ENCODE data around the gene CD44.

The CD44 gene

DNA sequence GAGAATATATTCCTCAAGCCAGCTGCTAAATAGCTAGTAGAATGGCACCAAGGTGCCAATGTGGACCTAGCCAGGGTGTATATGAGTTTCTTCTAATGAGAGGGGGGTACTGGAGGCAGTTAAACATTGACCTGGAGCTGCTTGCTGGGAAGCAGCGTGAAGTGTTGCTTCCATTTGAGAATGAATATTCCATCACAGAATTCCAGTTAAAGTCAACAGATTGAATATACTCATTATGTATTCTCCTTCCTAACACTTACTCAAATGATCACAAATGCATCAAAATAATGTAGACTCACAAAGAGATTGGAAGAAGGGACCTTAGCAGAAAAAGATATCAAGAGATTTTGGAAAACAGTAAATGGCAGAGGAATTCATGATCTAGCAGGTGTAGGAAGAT, 102.1 kb downstream of the CD44 start:
- Histone ChIP-seq H3K27me3 (replicated peaks; ENCODE audit: control insufficient read depth, insufficient read depth, low read length) (no peaks in the 10 kb centered on the region), H3K4me3 (replicated peaks; ENCODE audit: low read depth, low read length) (no peak overlapping the region), H3K36me3 (ENCODE audit: control insufficient read depth, insufficient read depth, low read length) (no peaks in the 10 kb centered on the region)
- TF ChIP-seq, protein P1, sequence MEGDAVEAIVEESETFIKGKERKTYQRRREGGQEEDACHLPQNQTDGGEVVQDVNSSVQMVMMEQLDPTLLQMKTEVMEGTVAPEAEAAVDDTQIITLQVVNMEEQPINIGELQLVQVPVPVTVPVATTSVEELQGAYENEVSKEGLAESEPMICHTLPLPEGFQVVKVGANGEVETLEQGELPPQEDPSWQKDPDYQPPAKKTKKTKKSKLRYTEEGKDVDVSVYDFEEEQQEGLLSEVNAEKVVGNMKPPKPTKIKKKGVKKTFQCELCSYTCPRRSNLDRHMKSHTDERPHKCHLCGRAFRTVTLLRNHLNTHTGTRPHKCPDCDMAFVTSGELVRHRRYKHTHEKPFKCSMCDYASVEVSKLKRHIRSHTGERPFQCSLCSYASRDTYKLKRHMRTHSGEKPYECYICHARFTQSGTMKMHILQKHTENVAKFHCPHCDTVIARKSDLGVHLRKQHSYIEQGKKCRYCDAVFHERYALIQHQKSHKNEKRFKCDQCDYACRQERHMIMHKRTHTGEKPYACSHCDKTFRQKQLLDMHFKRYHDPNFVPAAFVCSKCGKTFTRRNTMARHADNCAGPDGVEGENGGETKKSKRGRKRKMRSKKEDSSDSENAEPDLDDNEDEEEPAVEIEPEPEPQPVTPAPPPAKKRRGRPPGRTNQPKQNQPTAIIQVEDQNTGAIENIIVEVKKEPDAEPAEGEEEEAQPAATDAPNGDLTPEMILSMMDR (IDR thresholded peaks at IDR 0.05; ENCODE audit: insufficient read depth, low read length, poor library complexity, severe bottlenecking), result no peak
- no peak for DNase-seq (ENCODE audit: extremely low read depth, insufficient read length)

DNA sequence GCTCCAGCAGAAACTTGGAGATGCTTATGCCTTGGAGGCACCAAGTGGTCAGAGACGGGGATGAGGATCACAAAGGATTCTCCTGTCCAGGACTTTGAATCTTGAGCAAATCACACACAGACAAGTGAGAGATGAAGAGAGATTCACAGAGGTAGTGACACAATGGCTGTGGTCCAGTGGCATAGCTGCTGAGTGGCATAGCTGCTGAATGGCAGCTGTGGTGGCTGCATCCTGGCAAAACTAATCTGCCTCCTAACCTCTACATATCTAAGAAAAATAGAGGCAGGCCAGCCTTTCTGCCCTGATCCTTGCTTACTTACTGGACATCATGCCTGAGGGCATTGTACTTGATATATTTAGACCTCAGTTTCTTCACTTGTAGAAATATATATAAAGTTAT, 102.6 kb downstream of the CD44 start:
- TF ChIP-seq, protein P1 (IDR thresholded peaks at IDR 0.05; ENCODE audit: insufficient read depth, low read length, poor library complexity, severe bottlenecking), result no peak
- Histone ChIP-seq H3K36me3 (ENCODE audit: control insufficient read depth, insufficient read depth, low read length) (no peaks in the 10 kb centered on the region), H3K27me3 (replicated peaks; ENCODE audit: control insufficient read depth, insufficient read depth, low read length) (no peaks in the 10 kb centered on the region), H3K4me3 (replicated peaks; ENCODE audit: low read depth, low read length) (no peak overlapping the region)
- DNase-seq (ENCODE audit: extremely low read depth, insufficient read length), result no peak

DNA sequence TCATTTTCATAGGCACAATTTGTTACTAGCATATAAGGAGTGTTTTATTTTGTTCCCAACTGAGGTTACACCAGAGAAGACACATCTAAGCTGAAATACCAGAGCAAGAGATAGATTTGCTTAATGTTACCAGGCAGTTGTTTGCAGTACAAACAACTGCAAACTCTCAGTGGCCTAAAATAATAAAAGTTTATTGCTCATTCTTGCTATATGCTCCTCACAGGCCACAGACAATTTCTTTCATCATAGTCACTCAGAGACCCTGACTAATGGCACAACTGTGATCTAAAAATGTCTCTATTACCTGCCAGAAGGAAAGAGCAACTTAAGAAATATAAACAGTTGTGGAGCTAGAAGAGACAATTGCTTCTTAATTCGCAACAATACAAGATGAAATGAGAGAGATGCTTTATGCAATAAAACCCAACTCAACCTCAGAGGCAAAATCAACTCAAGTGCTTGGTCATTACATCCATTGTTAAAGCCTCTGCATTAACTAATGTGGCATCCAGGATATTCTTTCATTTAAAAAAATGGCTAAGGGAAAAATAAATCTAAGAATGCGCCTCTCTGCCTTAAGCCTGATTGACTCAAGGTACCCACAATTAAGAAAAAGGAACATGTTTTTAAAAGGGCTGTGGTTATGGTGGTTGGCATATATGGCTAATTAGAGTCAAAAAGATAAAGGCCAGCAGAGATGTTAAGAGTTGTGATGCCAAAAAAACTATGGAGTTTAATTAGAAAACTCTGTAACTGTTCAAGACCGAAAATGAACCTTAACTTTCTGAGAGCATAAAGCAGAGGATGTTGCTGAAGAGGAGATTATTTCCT, 103.7 kb downstream of the CD44 start:
- Histone ChIP-seq H3K36me3 (ENCODE audit: control insufficient read depth, insufficient read depth, low read length) (no peaks in the 10 kb centered on the region), H3K27me3 (replicated peaks; ENCODE audit: control insufficient read depth, insufficient read depth, low read length) (no peaks in the 10 kb centered on the region), H3K4me3 (replicated peaks; ENCODE audit: low read depth, low read length) (no peak overlapping the region)
- TF ChIP-seq, protein P1 (IDR thresholded peaks at IDR 0.05; ENCODE audit: insufficient read depth, low read length, poor library complexity, severe bottlenecking), result no peak
- DNase-seq (ENCODE audit: extremely low read depth, insufficient read length), result no peak

DNA sequence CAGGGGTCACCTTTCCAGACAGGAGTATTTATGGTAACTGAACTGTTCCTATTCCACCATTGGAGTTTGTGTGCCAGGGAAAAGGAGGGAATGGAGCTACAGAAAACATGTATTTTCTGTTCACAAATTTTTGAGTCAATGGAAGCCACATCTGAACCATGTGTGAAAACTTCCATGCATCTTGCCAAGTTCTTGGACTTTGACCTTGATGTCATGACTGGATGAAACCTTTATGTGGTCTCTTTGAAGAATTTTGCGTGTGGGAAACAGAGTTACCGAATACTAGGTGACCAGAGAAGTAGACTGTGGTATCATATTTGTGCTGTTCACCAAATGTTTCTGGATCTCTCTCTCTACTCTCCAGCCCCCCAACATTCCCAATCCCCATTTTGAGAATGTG, 104.8 kb downstream of the CD44 start:
- H3K36me3 ChIP-seq (ENCODE audit: control insufficient read depth, insufficient read depth, low read length), result no peaks in the 10 kb centered on the region
- no peak for DNase-seq (ENCODE audit: extremely low read depth, insufficient read length)
- no peak overlapping the region for H3K4me3 ChIP-seq (replicated peaks; ENCODE audit: low read depth, low read length)
- H3K27me3 ChIP-seq (replicated peaks; ENCODE audit: control insufficient read depth, insufficient read depth, low read length), result no peaks in the 10 kb centered on the region
- TF ChIP-seq, protein P1 (IDR thresholded peaks at IDR 0.05; ENCODE audit: insufficient read depth, low read length, poor library complexity, severe bottlenecking), result no peak

DNA sequence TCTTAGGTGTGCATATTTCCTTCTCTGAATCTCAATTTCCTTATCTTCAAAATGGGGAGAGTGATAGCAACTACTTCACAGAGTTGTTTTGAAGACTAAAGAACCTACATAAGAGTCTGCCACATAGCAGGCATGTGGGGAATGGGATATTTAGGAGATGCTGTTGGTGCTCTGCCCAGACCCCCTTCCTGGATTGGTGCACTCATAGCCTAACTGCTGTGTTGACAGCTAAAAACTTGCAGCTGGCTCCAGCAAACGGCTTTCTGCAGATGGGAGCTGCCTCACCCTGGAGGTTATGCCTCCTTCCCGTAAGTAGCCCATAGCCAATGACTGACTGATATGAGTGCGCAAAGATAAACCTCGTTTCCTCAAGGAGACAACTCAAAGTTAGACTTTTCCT, 106.1 kb downstream of the CD44 start:
- DNase-seq (ENCODE audit: extremely low read depth, insufficient read length), result no peak

More for the DNA sequence above, 106.1 kb downstream of the CD44 start:
- no peaks in the 10 kb centered on the region for H3K36me3 ChIP-seq (ENCODE audit: control insufficient read depth, insufficient read depth, low read length)
- H3K4me3 ChIP-seq (replicated peaks; ENCODE audit: low read depth, low read length), result no peak overlapping the region
- H3K27me3 ChIP-seq (replicated peaks; ENCODE audit: control insufficient read depth, insufficient read depth, low read length), result no peaks in the 10 kb centered on the region
- TF ChIP-seq, protein P1 (IDR thresholded peaks at IDR 0.05; ENCODE audit: insufficient read depth, low read length, poor library complexity, severe bottlenecking), result no peak
